Left renal cortex interstitium (tissue), 4 donors: Measurements from ENCODE around the gene CAMSAP1. TPM values are rescaled to one million over a fixed set of nuclear protein-coding genes. Genes with fewer than 3 reads are reported as not detected.
"Not testable (repeated sequence)": the region's sequence is repeated elsewhere in the genome, so short reads cannot be mapped to it uniquely, and the experiment has no call there.

ENCODE experiments used
- DNase-seq, 4 donors: peaks; one replicate each; pipeline ENCODE4 v3.0.0-alpha.2; 2013; ENCODE audit warnings: low read depth in 4 of 4, low spot score in 2 of 4, missing footprints in 1 of 4
- polyA plus RNA-seq, 4 donors: library from polyadenylated mRNA; unstranded; fragments of 120-200 nt; gene quantifications; one replicate each; pipeline ENCODE4 v1.2.1, GENCODE V29; 2013; ENCODE audit not compliant: insufficient read length in 4 of 4

CAMSAP1 gene
- polyA plus RNA-seq, 4 donors, result 21.9 to 28.1 (median 23.9) TPM

DNA sequence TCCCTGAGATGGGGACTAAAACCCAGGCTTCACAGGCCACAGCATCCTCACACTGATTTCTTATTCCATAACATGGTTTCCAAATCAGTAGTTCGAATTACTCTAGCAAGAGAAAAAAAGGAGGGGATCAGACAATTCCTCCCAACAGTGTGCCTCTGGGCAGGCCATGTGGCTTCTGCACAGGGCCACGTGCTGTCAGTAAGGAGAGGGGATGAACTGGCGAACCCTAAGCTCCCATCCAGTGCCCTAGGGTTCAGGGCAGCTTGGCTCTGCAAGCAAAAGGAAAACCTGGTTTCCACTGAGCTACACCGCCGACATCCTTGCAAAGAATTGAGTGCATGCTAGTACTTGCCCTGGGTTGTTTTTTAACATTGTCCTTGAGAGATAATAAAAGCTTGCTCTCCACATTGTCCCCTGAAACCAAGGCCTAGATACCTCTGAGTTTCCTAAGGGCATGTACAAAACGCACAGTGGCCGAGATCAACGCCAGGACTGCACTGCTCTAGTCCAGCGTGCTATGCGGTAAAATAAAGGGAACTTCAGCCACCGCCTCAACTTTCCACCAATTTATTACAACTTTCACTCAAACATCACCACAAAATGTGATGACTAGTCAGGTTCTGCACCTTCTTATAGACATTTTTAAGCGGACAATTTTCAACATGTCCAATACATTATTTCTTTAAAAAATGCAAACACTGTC lies 4.5 kb downstream of the CAMSAP1 start:
- DNase-seq, result no peak

DNA sequence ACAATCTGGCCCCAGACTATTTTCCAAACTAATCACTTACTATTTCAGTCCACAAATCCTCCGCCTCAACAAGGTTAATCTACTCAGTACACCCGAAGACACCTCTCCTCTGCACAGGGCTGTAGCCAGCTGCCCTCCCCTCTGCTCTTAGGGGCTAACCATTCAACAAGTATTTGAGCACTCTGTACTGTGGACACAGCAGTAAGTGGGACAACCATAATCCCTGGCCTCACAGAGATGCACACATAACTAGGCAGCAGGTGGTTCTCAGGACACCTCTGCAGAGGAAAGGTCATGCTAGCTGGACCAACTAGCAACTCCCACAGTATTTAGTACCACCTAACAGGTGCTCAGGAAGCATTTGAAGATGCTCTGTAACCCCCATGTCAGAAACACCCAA lies 5.5 kb downstream of the CAMSAP1 start:
- DNase-seq, result no peak

DNA sequence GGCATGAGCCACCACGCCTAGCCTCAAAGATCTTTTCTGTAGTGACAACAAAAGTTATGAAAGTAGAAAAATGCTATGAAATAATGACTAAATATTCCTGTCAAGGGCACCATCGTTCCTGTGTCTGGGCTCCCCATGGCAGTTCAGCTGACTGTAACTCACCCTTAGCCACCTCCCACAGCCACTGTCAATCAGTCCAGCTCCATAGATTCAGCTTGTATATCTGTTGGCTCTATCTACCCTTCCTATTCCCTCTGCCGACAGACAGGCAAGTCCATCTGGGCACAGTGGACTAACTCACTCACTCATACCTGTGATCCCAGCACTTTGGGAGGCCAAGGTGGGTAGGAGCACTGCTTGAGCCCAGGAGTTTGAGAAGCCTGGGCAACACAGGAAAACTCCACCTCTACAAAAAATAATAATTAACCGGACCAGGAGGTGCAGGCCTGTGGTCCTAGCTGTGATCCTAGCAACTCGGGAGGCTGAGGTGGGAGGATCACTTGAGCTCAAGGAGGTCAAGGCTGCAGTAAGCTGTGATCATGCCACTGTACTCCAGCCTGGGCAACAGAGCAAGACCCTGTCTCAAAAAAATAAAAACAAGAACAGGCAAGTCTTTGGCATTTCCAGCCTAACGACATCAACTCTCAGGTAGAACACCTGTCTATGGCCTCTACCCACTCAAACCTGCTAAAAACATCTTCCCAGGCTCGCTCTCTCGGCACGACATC lies 6.2 kb downstream of the CAMSAP1 start:
- DNase-seq, result no peak

DNA sequence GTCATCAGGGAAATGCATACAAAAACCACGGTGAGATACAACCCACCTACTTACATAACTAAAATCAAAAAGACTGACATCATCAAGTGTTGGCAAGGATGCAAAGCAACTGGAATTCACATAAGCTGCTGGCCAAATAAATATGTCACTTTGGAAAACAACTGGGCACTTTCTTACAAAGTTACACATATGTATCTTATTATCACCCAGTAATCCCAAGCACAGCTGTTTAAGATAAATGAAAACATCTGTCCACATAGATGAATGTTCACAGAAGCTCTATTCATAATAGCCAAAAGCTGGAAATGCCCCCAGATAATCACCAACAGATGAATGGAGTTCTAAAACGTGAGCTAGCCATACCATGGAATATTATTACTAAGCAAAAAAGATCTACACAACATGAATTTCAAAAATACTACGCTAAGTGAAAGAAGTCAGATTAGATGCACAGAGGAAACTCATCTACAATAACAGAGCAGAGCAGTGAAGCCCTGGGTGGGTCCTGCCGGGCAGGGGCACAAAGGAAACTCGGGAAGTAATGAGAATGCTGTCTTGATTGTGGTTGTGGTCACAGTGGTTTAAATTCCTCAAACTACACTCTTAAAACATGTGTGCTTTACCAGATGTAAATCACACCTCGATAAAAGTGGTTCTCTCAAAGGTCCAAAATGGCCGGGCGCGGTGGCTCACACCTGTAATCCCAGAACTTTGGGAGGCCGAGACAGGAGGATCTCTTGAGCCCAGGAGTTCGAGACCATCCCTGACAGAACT lies 8.5 kb downstream of the CAMSAP1 start:
- no peak for DNase-seq

DNA sequence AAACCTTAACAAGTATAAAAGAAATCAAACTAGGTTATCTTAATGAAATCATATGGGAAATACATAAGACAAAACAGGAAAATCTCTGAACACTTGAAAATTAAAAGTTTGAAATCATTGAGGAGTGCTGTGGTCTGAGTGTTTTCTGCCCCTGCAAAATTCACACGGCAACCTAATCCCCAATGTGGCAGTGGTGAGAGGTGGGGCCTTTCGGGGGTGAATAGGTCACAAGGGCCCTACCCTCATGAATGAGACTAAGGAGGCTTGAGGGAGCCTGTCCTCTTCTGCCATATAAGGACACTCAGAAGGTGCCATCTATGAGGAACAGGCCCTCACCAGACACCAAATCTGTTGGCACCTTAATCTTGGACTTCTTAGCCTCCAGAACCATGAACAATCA lies 10.7 kb downstream of the CAMSAP1 start:
- no peak for DNase-seq

DNA sequence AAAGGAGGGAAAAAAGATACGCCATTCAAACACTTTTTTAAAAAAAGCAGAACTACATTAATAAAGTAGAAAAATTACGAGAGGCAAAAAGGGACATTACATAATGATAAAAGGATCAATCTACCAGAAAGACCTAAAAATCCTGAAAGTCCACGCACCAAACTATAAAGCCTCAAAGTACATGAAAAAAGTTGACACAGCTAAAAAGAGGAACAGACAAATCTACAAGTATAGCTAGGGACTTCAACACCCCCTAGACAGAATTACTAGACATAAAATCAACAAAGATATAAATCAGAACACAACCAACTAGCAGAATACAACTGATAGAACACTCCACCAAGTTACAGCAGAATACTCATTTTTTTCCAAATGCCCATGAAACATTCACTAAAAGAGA lies 11.1 kb downstream of the CAMSAP1 start:
- no peak for DNase-seq

DNA sequence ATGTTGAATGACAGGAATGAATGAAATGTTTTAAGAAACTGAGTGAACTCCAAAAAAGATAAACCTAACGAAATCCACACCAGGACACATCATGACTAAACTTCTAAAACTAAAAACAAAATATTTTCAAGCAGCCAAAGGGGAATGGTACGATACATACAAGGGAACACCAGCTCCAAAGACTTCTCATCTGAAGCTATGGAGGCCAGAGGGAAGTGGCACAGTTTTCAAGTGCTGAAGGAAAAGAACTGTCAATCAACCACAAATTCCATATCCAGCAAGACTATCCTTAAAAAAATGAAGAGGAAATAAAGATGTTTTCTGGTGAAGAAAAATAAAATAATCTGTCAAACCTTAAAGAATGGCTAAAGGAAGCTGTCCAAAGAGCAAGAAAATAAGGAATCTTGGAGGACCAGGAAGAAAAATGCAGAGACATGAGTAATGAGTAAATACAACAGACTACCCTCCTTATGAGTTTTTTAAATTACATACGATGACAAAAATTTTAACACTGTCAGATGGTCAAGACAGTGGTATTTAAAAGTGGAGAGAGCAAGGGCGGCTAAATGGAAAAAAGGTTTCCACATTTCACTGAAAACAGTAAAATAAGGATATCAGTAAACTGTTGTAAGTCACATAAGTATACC lies 12.0 kb downstream of the CAMSAP1 start:
- DNase-seq, result no peak

DNA sequence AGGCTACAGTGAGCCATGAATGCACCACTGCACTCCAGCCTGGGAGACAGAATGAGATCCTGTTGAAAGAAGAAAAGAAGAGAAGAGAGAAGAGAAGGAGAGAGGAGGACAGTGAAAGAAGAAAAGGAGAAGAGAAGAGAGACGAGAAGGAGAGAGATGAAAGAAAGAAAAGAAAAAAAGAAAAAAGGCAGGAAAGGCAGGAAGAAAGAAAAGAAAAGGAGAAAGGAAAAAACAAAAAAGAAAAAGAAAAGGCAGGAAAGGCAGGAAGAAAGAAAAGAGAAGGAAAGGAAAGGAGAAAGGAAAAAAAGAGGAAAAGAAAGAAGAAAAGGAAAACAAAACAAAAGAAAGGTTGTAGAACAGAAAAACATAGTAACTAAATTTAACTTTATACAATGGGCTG lies 14.2 kb downstream of the CAMSAP1 start:
- DNase-seq, result no peak

DNA sequence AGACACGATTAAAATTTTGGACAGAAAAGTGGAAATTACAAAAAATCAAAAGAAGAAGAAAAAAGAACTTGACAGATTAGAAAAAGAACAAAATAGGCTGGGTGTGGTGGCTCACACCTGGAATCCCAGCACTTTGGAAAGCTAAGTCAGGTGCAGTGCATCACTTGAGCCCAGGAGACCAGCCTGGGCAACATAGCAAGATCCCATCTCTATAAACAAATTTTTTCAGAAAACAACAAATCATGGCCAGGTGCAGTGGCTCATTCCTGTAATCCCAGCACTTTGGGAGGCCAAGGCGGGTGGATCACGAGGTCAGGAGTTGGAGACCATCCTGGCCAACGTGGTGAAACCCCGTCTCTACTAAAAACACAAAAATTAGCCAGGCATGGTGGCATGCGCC lies 15.0 kb downstream of the CAMSAP1 start:
- not testable (repeated sequence) for DNase-seq

DNA sequence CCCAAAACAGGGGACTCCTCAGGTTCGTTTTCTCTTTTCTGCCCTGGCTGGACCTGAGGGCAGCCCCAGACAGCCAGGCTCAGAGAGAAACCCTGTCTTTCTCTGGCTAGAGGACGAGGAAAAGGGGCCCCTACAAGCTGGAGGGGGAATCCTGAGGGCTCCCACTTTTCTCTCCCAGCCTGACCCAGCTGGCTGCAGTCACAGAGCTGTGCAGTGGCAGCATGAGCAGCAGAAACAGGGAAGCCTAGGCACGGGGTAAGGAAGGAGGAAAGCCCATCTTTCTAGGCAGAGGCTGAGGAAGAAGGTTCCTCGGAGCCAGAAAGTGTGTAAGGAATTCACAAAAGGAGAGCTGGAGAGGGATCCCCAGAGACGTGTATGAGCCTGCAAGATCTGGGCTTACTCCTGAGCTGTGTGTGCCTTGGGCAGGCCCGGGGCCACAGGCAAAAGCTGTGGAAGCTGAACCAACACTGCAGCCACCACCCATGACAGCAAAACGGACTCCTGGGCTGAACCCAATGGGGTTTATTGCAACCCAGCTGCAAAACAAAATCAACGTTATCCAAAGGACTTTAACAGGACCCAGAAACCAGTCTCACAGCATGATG lies 16.2 kb downstream of the CAMSAP1 start:
- no peak for DNase-seq

DNA sequence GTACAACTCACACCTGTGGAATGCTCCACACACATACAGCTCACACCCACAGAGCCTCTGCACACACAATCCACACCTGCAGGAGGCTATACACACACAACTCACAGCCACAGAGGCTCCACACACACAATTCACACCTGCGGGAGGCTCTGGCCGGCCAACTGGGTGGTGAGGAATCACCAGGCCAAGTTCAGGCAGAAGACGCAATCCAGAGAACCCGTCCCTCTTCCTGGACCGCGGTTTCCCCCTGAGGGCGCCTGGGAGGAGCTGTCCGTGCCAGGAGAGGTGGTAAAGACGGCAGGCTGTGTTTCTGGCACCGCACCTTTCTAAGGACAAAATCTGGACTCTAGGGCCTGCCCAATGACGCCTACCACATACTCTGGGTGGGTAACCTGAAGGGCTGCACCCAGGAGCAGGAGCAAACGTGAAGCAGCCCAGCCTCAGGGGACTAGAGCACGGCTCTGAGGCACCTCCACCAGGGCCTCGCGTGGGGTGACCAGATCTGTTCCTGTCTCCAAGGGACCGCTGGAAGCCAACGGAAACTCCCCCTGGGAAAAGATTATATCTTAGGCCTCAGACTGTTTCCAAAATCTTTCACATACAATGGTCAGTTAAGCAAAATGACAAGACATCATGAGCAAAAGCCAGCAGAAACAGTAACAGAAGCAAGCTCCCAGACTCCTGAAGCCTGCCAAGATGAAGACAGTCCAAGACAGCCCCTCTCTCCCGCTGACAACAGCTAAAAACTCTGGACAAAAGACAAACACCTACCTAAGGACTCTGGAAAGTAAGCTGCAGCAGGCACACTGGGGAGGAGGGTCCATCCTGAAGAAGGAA lies 16.9 kb downstream of the CAMSAP1 start:
- no peak for DNase-seq

DNA sequence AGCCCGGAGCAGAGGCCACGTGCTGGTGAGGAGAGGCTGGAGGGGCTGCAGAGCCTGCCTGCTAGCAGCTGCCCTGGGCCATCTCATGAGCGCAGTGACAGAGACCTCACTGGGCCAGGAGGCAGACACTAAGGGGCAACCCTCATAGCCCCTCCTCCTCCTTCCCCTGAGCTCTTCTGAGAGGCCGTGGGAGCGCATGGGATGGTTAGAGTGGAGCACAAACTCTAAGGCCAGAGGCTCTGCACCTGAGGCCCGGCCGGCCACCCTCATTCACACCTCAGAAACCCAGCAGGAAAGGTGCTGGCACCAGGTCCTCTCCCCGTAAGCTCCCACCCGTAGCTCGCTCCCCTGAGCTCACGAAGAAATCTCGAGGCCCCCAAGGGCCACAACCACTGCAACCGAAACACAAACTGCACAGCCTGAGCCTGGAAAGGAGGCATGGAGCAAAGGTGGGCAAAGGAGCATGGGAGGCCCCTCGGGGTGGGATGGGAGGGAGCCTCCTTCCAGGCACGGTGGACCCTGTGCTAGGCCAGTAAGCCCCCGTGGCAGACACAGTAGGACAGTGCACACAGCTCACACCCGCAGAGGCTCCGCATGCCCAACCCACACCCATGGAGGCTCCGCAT lies 17.7 kb downstream of the CAMSAP1 start:
- no peak for DNase-seq

DNA sequence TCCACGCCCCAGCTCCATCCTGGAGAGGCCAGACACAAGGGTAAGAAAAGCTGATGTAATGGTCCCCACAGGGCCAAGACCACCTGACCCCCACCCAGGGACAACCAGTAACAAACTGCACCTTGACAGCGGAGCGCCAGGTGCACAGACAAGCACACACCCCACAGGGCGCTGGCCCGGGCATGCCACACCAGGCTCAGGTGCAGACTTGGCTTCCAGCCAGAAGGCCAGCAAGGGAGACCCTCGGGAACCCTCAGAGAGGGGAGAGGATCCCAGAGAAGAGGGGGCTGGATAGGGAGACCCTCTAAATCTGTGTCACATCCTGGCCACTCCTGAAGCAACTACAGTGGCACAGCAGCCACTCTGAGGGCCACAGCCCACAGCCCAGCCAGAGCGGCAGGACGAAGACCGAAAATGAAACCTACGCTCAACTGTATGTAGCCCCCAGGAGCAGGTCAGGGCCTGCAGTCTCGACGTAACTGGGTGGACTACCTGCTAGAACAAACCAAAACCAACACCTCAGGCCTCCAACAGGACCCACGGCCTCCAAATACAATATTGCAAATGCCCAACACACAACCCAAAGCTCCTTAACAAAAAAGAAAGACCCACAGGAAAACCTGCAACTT lies 18.5 kb downstream of the CAMSAP1 start:
- DNase-seq, result no peak

DNA sequence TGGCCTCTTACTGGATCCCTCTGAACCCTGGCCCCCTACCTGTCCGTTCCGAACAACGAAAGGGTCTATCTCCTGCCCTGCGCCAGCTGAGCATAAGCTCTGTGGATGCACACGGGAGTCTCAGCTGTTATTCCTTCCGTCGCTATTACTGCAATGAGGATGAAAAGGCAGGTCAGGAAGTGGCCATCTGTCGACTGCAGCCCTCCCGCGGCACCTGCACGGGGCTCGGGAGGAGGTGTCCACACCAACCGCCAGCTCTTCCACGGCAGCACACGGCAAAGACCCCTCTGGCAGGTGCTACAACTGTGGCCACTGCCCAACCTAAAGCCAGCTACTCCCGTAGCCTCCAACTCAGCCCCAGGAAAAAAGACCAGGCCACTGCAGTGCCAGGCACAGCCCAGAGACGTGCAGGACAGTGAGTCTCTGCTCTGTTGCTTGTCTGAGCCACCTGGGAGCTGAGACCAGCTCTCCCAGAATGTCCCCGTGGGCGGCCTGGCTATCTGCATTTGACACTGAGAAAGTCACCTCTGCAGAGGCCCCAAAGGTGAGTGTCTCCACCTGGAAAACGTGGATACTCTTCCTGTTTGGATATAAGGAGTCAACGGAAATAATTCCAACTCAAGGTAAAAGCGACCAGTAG lies 19.1 kb downstream of the CAMSAP1 start:
- DNase-seq, result no peak

DNA sequence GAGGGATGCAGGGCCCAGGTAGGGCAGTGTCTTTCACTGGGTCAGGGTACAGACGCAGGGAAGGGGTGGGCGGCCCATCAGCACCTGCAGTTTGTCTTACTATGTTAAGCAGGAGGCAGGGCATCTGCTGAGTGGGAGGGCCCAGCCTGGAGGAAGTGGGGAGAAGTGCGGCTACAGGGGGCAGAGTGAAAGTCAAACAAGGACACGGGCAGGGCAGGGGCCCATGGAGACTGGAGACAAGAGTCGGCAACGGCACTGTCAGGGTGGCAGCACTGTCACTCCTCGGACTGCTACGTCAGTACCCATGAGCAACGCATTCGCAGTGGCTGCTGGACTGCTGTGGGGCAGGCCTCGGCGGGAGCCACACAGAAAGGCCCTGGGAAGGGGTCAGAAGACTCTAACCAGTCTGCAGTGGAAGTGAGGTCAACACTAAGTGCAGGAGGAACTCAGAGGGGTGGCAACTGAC lies 19.7 kb downstream of the CAMSAP1 start:
- no peak for DNase-seq

DNA sequence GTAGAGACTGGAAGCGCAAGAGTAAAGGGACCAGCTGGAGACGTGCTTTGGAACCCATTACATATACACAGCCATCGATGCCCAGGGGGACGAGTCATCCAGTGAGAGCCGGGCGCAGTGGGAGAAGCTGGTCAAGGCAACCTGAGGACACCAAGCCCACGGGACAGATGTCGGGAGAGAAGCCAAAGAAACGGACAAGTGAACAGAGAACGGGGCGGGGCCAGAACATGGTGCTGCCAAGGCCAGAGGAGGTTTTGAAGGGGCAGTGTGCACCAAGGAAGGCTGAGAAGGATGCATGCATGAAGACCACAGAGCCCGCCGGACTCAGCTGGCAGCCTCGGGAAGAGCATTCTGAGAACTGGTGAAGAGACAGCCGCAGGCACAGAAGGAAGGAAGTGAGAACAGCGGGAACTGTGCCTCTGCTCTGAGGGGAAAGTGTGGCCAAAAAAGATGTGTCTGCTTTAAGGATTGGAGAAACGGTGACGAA lies 20.3 kb downstream of the CAMSAP1 start:
- no peak for DNase-seq

DNA sequence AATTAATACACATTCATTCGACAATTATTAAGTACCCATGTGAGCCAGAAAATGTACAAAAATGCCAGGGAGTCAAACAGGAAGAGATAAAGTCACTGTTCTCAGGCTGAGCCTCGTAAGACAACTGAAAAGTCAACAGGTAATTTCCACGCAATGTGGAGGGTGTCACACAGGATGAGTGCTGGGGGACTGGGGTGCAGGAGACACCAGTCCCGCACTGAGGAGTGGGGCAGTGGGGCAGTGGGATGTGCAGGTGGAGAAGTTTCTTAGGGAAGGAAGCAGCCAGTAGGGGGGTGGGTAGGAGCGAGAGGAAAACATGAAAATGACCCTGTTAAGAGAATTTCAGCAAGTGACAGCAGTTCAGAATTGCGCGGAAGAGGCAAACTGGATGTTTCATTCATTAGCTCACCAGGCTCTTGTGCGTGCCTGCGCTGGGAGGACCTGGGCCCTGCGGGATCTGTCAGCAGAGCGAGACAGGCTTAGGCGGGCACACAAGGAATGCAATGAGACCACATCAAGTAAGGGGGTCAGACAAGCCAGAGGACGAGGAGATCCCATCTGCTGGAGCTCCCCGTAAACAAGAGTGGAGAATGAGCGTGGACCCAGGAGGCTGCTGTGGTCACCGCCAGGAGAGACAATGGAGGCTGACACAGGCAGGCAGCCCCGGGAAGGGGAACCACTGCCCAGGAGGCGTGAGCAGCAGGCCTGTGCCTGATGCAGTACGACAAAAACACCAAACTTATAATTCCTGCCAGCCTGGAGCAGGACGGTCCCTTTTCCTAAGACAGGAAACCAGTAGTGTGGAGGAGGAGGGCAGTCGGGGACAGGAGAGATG lies 21.0 kb downstream of the CAMSAP1 start:
- no peak for DNase-seq
